Measurements from ENCODE around the gene GABRA5. TPM values are rescaled to one million over a fixed set of nuclear protein-coding genes. Genes with fewer than 3 reads are reported as not detected.

The GABRA5 gene
- total and polyA plus RNA-seq, 2 of the 13 experiments (the other 11 are each of a cell fraction or from before 2014, with no cell fraction given), result not detected

GRCh38 chr15:26873846-26874245, 7.0 kb downstream of the GABRA5 start (continued):
- TF ChIP-seq, protein P1, sequence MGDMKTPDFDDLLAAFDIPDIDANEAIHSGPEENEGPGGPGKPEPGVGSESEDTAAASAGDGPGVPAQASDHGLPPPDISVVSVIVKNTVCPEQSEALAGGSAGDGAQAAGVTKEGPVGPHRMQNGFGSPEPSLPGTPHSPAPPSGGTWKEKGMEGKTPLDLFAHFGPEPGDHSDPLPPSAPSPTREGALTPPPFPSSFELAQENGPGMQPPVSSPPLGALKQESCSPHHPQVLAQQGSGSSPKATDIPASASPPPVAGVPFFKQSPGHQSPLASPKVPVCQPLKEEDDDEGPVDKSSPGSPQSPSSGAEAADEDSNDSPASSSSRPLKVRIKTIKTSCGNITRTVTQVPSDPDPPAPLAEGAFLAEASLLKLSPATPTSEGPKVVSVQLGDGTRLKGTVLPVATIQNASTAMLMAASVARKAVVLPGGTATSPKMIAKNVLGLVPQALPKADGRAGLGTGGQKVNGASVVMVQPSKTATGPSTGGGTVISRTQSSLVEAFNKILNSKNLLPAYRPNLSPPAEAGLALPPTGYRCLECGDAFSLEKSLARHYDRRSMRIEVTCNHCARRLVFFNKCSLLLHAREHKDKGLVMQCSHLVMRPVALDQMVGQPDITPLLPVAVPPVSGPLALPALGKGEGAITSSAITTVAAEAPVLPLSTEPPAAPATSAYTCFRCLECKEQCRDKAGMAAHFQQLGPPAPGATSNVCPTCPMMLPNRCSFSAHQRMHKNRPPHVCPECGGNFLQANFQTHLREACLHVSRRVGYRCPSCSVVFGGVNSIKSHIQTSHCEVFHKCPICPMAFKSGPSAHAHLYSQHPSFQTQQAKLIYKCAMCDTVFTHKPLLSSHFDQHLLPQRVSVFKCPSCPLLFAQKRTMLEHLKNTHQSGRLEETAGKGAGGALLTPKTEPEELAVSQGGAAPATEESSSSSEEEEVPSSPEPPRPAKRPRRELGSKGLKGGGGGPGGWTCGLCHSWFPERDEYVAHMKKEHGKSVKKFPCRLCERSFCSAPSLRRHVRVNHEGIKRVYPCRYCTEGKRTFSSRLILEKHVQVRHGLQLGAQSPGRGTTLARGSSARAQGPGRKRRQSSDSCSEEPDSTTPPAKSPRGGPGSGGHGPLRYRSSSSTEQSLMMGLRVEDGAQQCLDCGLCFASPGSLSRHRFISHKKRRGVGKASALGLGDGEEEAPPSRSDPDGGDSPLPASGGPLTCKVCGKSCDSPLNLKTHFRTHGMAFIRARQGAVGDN (CRISPR knock-in tag; IDR thresholded peaks at IDR 0.05), result no peak
- TF ChIP-seq NFIB (CRISPR knock-in tag; IDR thresholded peaks at IDR 0.05; ENCODE audit: borderline replicate concordance), result no peak
- TF ChIP-seq SIN3A (IDR thresholded peaks at IDR 0.05; ENCODE audit: borderline replicate concordance, low read depth, low read length), result no peak

DNA sequence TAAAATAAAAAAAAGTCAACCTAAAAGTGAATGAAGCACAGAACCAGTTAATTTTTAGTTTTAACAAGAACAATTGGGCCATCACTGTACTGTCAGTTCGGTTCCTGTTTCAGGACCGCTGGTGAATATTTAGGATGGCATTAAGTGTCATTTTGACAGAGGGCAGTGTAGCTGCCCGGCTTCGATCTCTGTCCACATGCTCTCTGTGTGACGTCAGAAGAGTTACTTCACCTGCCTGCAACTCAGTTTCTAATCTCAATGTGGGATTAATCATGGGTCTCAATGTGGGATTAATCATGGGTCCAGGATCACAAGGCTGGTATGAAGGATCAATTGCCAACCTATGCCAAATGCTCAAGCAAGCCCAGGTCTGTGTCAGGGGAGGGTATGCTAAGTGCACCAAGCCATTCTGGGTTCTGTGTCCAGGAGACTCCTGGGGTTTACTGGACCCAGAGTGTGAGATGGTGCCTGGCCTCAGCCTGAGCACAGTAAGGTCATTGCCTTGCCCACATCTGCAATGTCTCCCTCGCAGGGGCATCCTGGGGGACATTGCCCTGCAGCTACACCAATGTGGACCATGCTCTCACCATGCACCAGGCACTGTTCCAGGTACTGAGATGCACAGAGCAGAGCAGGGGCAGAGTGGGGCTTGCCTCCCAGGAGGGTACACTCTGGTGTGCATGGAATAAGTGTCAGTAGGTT, 8.1 kb downstream of the GABRA5 start:
- H3K36me3 ChIP-seq (replicated peaks in 1 of 2; ENCODE audit: control insufficient read depth in 1 of 2, insufficient read depth in 2 of 2, low read length in 2 of 2), result no peaks in the 10 kb centered on the region
- in situ Hi-C loops (cut with HindIII; ENCODE audit: extremely low pct_ligation_motif_present, low pct_unique_long_range_greater_than_20kb), result loop anchor here (10.0 to 25.0 kb wide), 2 partner anchors 938 to 1370 kb away; no protein-coding TSS in a partner anchor
- H3K27me3 ChIP-seq (ENCODE audit: control insufficient read depth in 1 of 2, insufficient read depth in 2 of 2, low read length in 2 of 2), result no peaks in the 10 kb centered on the region; a peak in 1 of 5 replicates
- no TSS peak for BruUV-seq (replicated peaks)
- no peaks in the 10 kb centered on the region for H3K4me1 ChIP-seq (ENCODE audit: insufficient read depth, low read length)
- FAIRE-seq (no peak), ATAC-seq (no peak), DNase-seq (ENCODE audit: low spot score) (no peak)
- H3K4me2 ChIP-seq (ENCODE audit: low read depth, low read length), result no peak overlapping the region
- no peak overlapping the region for H3K9ac ChIP-seq (ENCODE audit: insufficient read depth, low read depth, low read length)
- intact Hi-C loops (cut with micrococcal nuclease; ENCODE audit: unreplicated experiment), result no loop called here
- no peaks in the 10 kb centered on the region for H4K20me1 ChIP-seq (ENCODE audit: insufficient read depth, low read length)
- ChIA-PET POLR2A (no interaction called here), CTCF (ENCODE audit: low intra/inter-chr PET ratio, low total read pairs) (no interaction called here)
- no peak overlapping the region for H2AFZ ChIP-seq (ENCODE audit: low read length)
- 8% methylated on average over 6 of the region's 6 CpGs for WGBS (ENCODE audit: low lambda C conversion rate)
- peak; percentile 91 for TF ChIP-seq CREB1 (IDR thresholded peaks at IDR 0.05)
- no peak for TF ChIP-seq CREB1 (CRISPR knock-in tag; IDR thresholded peaks at IDR 0.05)
- no peak for TF ChIP-seq REL (CRISPR knock-in tag; conservative IDR thresholded peaks at IDR 0.05)
- H3K9me3 ChIP-seq (ENCODE audit: low read length), result no peaks in the 10 kb centered on the region
- no peak overlapping the region for H3K4me3 ChIP-seq (replicated peaks in 1 of 3; ENCODE audit: insufficient read depth in 1 of 3, low read depth in 2 of 3, low read length in 3 of 3)
- no peak overlapping the region for H3K27ac ChIP-seq (ENCODE audit: extremely low read length, insufficient read depth, low read length)
- no peaks in the 10 kb centered on the region for H3K79me2 ChIP-seq (ENCODE audit: insufficient read depth, low read length)

All from HepG2 (cell line).